SH-SY5Y (cell line): Measurements from ENCODE around the gene CHPF2.

Experiments
- GATA2 ChIP-seq: IDR thresholded peaks from 2 replicates; pipeline ENCODE4 v1.6.1; 2011; ENCODE audit warnings: mild to moderate bottlenecking, low read depth, low read length
- GATA3 ChIP-seq: IDR thresholded peaks from 2 replicates; pipeline ENCODE4 v1.6.1; 2011; ENCODE audit warnings: low read depth, mild to moderate bottlenecking, low read length, moderate library complexity

CHPF2 gene

DNA sequence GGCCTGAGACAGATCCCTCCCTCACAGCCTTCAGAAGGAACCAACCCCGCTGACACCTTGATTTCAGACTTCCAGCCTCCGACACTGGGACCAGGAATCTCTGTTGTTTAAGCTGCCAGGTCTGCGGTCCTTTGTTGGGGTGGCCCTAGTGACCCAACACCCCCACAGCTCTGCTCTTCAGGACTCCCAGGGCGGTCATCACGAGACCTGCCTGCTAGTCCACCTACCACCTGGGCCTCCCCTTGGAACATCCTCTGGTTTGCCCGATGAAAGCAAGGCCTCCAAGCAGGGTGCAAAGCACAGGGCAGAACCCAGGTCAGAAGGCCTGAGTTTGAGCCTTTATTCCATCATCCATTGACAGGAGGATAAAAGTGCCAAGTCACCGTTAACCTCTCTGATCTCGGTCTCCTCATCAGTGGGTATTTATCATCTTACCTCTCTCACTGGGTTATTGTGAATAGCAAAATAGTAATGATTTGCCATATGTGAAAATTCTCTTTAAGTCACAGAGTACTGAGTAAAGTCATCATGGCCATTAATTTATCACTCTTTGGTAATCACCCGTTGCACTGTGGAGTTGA, 33.2 kb downstream of the CHPF2 start:
- TF ChIP-seq GATA2 (no peak), GATA3 (no peak)

DNA sequence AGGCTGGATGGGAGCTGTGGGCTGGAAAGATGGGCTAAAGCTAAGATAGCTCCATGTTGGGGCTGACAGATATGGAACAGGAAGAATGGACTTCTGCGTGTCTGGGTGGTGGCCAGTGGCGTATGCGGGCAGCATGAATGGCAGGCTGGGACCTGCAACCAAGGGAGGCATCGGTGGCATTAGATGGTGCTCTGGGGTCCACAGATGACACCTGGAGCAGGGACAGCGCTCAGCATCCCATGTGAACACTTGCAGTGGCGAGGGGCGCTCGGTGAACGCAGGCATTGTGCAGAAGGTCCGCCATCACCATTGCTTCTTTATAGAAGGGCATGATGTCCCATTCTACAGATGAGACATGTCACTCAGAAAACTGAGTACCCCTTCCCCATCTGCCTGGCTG, 37.2 kb downstream of the CHPF2 start:
- no peak for TF ChIP-seq GATA2
- no peak for TF ChIP-seq GATA3

DNA sequence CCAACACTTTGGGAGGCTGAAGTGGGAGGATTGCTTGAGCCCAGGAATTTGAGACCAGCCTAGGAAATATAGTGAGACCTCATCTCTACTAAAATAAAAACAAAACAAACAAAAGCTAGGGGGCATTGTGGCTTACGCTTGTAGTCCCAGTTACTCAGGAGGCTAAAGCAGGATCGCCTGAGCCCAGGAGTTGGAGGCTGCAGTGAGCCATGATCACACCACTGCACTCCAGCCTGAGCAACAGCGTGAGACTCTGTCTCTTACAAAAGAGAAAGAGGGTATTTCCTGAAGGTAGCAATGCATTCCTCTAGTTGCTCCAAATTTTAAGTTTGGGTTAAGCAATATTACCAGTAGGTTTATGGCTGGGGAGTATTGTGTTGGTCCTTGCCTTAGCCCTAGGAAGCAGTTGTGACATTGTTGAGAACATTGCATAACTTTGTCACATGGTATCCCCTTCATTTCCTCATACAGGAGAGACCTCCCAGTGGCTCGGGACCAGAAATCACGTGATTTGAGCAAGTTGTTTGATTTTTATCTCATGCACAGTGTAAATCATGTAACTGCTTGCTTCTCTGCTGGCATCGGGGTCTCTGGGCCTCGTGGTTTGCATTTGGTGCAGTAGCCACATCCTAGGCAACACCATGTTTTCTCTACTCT, 39.5 kb downstream of the CHPF2 start:
- TF ChIP-seq GATA2 (no peak), GATA3 (no peak)

DNA sequence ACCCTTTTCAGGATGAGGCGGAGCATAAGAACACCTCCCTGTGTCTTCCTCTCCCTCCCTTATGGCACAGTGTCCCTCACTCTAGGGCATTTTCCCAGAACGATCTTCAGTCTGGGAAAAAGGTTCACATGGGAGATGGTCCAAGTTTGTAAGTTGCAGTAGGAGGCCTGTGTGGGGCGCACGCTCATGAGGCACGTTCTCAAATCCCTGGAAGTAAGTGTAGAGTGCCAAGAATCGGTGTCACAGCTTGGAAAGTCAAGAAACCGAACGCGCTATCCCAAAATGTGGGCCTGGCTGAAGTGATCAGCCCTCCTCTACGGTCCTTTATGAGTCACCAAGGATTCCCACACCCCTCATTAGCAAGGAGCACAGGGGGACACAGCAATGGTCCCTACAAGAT, 40.1 kb downstream of the CHPF2 start:
- TF ChIP-seq GATA2 (no peak), GATA3 (no peak)

DNA sequence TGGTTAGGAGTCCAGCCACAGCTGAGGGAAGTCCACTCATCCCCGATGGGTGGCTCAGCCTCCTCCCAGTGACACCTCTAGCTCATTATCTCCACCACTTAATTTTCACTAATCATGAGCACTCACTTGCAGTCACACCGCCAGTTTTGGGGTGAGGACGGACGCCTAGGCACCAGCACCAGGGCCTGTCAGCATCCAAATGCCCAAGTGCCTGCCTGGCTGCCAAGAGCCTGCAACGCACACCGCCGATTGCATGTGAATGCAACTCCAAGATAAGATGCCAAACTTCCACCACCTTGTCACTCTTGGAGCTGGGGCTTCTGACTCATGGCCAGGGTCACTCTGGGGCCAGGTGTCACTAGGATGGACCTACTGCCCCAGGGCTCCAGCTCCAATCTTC, 40.6 kb downstream of the CHPF2 start:
- TF ChIP-seq GATA3 (no peak), GATA2 (no peak)

DNA sequence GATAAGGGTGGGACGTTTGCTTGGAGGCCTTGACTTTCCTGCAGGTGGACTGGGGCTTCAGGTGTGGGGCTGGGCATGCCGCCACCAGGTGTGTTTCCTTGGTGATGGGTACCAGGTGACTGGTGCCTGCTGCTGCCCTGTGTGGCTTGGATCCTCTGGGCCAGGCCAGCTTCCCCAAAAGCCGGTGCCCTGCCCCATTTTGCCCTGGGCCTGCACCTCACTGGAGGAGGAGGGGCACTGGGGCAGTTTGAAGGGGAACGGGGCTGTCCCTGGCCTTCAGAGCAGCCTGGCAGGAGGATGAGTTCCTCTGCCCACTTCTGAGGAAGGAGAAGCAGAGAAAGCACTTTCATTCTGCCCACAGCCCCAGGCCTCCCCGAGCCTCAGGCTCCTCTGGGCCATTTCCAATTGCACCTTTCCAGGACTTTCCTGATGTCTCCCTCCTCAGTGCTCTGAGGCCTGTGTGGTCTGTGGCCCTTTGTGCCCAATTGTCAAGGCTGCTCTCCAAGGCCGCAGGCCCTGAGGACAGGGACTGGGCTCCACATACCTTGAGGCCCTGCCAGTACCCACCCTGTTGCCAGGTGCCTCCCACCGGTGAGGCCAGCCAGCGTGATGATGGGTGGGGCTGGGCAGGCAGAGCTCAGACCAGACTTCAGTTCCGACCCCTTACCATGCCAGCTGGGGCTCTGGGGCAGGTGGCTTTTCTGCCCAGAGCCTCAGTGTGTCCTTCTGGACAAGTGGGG, 41.5 kb downstream of the CHPF2 start:
- TF ChIP-seq GATA2 (no peak), GATA3 (no peak)

DNA sequence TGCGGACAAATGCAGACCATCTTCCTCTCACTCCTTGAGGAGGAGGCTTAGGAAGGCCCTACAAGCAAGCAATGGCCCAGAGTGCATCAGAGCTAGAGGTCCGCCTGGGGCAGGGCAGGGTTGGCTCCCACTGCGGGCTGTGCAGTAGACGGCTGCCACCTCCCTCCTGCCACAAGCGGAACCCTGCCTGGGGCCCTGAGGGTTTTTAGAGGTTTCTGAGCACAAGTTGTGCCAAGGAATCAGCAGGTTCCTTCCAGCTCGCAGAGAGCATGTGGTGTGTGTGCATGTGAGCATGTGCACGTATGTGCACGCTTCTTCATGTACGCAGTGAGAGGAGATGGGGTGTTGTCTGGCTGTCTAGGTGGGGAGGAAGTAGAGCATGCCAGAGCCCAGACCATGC, 42.1 kb downstream of the CHPF2 start:
- no peak for TF ChIP-seq GATA2
- no peak for TF ChIP-seq GATA3

DNA sequence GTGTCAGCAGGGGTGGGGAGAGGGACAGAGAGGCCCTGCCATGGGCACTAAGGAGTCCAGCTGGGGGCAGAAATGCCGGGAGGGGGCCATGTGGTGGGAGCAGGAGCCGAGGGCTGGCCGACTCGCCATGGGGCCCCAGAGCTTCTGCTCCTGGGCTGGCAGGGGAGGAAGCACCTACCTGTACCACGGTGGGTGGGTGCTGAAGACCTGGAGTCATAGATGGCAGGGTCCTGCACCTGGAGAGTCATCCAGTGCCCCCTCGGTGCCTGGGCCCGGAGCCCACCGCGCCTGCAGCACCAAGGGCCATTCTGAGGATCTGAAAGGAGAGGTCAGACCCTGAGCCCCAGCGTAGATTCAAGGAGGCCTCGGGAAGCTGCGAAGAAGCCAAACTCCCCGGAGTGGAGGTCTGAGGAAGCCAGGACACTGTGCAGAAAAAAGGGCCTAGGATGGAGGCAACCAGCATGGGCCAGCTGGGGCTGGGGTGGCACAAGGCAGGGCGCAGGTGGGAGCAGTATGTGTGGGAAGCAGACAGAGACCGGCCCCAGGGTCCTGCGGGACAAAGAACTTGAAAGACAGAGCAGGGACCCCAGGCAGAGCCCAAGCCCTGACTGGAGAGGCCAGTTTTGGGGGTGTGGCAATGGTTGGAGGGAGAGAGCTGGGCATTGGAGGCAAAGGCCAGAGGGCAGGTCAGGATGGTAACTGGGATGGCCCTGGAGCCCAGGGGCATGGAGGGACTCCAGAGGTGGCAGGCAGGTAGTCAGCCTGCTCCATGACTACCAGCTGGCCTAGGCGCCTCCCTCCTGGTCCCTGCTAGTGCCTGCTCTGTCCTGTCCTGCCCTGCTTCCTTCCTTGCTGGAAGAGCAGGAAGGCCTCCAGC, 42.9 kb downstream of the CHPF2 start:
- TF ChIP-seq GATA3 = no peak

DNA sequence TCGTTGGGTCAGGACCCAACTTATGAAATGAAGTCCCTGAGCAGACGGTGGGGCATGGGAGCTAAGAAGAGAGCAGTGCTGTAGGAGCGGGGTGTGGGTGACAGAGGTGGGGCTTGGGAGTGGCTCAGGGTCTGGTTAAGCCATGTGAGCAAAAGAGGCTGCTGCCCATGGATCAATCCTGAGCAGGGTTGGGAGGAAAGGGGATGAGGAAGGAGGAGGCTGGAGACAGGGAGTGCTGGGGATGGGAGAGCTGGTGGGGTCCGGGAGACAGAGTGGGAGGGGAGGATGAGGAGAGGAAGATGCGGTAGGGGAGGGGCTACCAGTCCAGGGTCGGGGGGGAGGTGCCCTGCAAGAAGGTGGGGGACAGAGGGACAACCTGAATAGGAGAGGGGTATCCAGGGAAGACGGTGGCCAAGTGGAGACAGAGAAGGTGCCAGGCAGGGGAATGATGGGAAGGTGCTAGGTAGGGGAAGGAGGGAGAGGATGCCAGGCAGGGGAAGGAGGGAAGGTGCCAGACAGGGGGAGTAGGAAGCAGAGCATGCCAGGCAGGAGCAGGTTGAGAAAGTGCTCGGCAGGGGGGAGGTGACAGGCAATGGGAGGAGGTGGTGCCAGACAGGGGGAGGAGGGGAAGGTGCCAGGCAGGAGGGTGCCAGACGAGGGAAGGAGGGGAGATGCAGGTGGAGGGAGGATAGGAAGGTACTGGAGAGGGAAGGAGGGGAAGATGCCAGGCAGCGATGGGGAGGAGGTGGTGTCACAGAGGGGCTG, 43.7 kb downstream of the CHPF2 start:
- TF ChIP-seq GATA3 (no peak), GATA2 (no peak)

DNA sequence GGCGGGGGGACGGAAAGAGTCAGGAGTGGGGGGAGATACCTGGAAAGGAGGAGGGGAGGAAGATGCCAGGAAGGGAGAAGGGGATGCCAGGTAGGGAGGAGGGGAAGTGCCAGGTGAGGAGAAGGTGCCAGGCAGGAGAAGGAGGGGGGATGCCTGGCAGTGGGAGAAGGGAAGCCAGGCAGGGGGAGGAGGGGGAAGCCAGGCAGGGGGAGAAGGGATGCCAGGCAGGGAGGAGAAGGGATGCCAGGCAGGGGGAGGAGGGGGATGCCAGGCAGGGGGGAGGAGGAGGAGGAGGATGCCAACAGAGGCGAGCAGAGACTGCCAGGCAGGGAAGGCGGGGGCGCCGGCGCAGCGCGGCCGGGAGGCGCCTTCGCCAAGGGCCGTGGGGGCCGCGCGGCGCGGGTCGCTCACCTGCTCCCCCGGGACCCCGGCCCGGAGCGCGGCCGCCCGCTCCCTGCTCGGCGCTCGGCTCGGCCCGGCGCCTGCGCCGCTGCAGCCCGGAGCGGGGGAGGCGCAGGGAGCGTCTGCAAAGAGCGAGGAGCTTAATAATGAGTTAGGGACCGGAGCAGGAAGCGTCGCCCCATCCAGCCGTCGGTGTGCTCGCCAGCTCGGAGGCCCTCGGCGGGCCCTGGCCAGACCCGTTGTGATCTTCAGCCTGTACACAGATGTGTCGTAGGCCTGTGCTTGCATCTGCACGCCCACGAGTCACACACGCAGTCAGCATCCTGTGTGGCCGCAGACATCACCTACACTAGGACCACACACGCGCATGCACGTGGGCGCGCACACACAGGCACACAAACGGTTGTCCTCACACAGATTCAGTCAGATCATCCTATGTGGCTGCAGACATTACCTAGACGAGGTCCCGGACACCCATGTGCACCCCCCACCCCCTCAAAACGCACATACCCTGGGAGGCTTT, 44.6 kb downstream of the CHPF2 start:
- TF ChIP-seq GATA3 (no peak), GATA2 (no peak)

DNA sequence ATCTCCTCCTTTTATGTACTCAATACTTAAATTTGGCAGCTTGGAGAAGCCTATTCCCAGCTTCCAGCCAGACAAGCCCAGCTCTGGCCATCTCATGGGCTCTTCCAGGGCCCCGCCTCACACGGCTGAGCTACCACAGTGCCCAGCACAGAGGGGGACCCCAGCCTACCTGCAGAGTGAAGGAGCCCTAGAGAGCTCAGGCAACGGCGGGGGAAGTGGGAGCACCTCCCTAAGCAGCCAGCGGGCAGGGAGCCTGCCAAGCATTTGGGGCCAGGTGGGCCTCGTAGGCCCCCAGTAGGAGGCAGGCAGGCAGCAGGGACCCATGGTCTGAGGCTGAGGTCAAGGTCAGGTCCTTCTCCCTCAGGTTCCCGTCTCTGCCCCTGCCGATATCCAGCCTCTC, 45.3 kb downstream of the CHPF2 start:
- TF ChIP-seq GATA2 = no peak
- no peak for TF ChIP-seq GATA3

DNA sequence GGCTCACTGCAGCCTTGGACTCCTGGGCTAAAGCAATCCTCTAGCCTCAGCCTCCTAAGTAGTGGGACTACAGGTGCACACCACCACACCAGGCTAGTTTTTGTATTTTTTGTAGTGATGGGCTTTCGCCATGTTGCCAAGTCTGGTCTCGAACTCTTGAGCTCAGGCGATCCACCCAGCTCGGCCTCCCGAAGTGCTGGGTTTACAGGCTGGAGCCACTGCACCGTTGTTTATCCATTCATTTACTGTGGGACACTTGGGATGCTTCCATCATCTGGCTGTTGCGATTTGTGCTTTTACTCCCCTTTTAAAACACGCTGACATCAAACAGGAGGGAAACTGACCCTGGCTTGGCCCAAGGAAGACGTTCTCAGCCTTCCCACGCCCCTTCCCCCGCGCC, 46.7 kb downstream of the CHPF2 start:
- TF ChIP-seq GATA3 (no peak), GATA2 (no peak)

DNA sequence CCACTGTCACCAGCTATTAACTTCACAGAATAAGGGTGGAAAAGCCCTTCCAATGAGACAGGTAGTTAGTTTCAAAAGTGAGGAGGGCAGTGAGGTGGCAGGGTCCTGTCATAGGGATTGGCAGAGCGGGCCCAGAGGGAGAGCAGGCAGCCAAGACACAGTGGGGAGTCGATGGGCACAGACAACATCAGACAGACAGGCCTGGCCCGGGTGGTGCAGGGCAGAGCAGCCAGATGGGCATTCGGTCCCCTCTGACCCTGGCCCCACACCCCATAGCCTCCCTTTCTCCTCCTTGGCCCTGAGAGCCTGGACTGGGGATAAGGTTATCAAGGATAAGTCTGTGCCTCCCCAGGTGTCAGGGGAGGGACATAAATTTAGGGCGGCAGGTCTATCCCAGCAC, 47.6 kb downstream of the CHPF2 start:
- TF ChIP-seq GATA2 = no peak
- TF ChIP-seq GATA3 = no peak
